Prostate gland (tissue), 2 donors: ENCODE results near the gene ADM2. TPM values are rescaled to one million over a fixed set of nuclear protein-coding genes. Genes with fewer than 3 reads are reported as not detected.

Experiments
- DNase-seq: peaks from one replicate; pipeline ENCODE4 v3.0.0-alpha.2; 2019; ENCODE audit warnings: low spot score
- H3K27ac ChIP-seq, 2 donors: fragments of 200-600 bp; sonication (generic); 2 replicates each; pipeline ENCODE4 v1.5.1; 2017 to 2019
- H3K27me3 ChIP-seq: fragments of 200-600 bp; sonication (generic); replicated peaks from 2 replicates; pipeline ENCODE4 v1.5.1; 2019; ENCODE audit not compliant: insufficient read depth
- H3K36me3 ChIP-seq, 2 donors: fragments of 200-600 bp; sonication (generic); 1 replicate in 1 of 2; 2 replicates in 1 of 2; pipeline versions ENCODE4 v1.5.1 to v1.8.1; 2017 to 2019
- H3K4me1 ChIP-seq: fragments of 200-600 bp; sonication (generic); replicated peaks from 2 replicates; pipeline ENCODE4 v1.5.1; 2019
- H3K4me3 ChIP-seq, 2 donors: fragments of 200-600 bp; sonication (generic); 2 replicates each; pipeline ENCODE4 v1.5.1; 2017 to 2019
- H3K9me3 ChIP-seq: fragments of 200-600 bp; sonication (generic); 2 replicates; pipeline ENCODE4 v1.5.1; 2017
- CTCF ChIP-seq, 4 experiments: fragments of 200-600 bp in 2 of 4; fragments of 450-650 bp in 2 of 4; sonication (generic) in 2 of 4; IDR thresholded peaks; 1 replicate in 3 of 4; 2 replicates in 1 of 4; pipeline ENCODE4 v1.5.1; 2016 to 2019; ENCODE audit warnings: antibody characterized with exemption in 4 of 4, mild to moderate bottlenecking in 2 of 4, moderate library complexity in 2 of 4
- POLR2A ChIP-seq: fragments of 450-650 bp; IDR thresholded peaks from one replicate; pipeline ENCODE4 v1.6.1; 2016; ENCODE audit warnings: antibody characterized with exemption, mild to moderate bottlenecking
- POLR2AphosphoS5 ChIP-seq: sonication (generic); formaldehyde crosslinking; IDR thresholded peaks from one replicate; pipeline ENCODE4 v1.6.1; 2017; ENCODE audit warnings: antibody characterized with exemption
- WGBS: methylation state at CpG from one replicate; pipeline ENCODE4 v1.1.5; 2018; 5-methylcytosine and 5-hydroxymethylcytosine counted together
- intact Hi-C: fragments of 100-400 bp; cut with DNase I; formaldehyde crosslinking; loops from one replicate; pipeline ENCODE4 v1.14.2; 2022
- total RNA-seq, 2 donors: library from RNA; depleted of rRNA; stranded (reverse); fragments of >200 nt; gene quantifications; one replicate each; pipeline ENCODE4 v1.1.0, GENCODE V29; 2016

The ADM2 gene
- total RNA-seq, 2 donors from 2014 or later, result 7.3 to 7.9 TPM

- WGBS, result 22% methylated on average over 21 of the region's 21 CpGs
- Histone ChIP-seq H3K4me3 (peak overlapping the region; percentile 85 to 96), H3K9me3 (no peaks in the 10 kb centered on the region), H3K27me3 (no peaks in the 10 kb centered on the region), H3K36me3 (peaks cover 0 to 14% of the 10 kb centered on the region in 2 donors), H3K4me1 (peaks cover 14% of the 10 kb centered on the region), H3K27ac (peak overlapping the region; percentile 74 to 90)
- no peak for TF ChIP-seq CTCF (IDR thresholded peaks at IDR 0.05)
- TF ChIP-seq POLR2A, result no peak
- no peak for TF ChIP-seq POLR2AphosphoS5
- intact Hi-C loops, result no loop called here
- no peak for DNase-seq
Measured at GRCh38 chr22:50506611-50507420, 25.5 kb downstream of the ADM2 start.

GRCh38 chr22:50507421-50507990, 26.2 kb downstream of the ADM2 start, which contains the start of gene LMF2:
Gene LMF2, minus strand, starts transcription at chr22:50507702. Its CDS starts 27 bp downstream, at chr22:50507675.
- H3K27me3 ChIP-seq, result no peaks in the 10 kb centered on the region
- H3K4me1 ChIP-seq, result peaks cover 14% of the 10 kb centered on the region
- H3K36me3 ChIP-seq, result peaks cover 0 to 14% of the 10 kb centered on the region in 2 donors
- H3K27ac ChIP-seq, result peak within 1 kb of the TSS; percentile 89 to 90
- WGBS, result 1% methylated on average over 25 of the region's 62 CpGs
- peak; percentile 85 for DNase-seq
- H3K4me3 ChIP-seq, result peak within 1 kb of the TSS; percentile 85 to 96
- TF ChIP-seq POLR2AphosphoS5, result no peak
- peak; percentile 62 for TF ChIP-seq POLR2A
- peak in 2 of 4 experiments; percentile 6 to 18 for TF ChIP-seq CTCF (IDR thresholded peaks at IDR 0.05)
- no peaks in the 10 kb centered on the region for H3K9me3 ChIP-seq
- intact Hi-C loops, result no loop called here

- Histone ChIP-seq H3K4me1 (peaks cover 14% of the 10 kb centered on the region), H3K9me3 (no peaks in the 10 kb centered on the region), H3K36me3 (peaks cover 0 to 14% of the 10 kb centered on the region in 2 donors), H3K27me3 (no peaks in the 10 kb centered on the region), H3K4me3 (peak within 1 kb of the TSS; percentile 85 to 96), H3K27ac (peak within 1 kb of the TSS; percentile 89 to 90)
- 1% methylated on average over 67 of the region's 76 CpGs for WGBS
- TF ChIP-seq POLR2A (peak; percentile 79), CTCF (IDR thresholded peaks at IDR 0.05) (peak in 1 of 4 experiments; percentile 47), POLR2AphosphoS5 (peak; percentile 99)
- intact Hi-C loops, result no loop called here
- DNase-seq, result peak; percentile 95
Measured at GRCh38 chr22:50507991-50508884, 26.9 kb downstream of the ADM2 start, which contains the start of gene NCAPH2. Gene NCAPH2, plus strand, starts transcription at chr22:50508224. Its CDS starts 114 bp downstream, at chr22:50508338.

GRCh38 chr22:50508897-50509296, 27.6 kb downstream of the ADM2 start:
- Histone ChIP-seq H3K9me3 (no peaks in the 10 kb centered on the region), H3K27me3 (no peaks in the 10 kb centered on the region), H3K27ac (peak overlapping the region; percentile 85 to 89), H3K4me1 (peaks cover 14% of the 10 kb centered on the region), H3K4me3 (peak overlapping the region; percentile 51 to 73), H3K36me3 (peaks cover 0 to 14% of the 10 kb centered on the region in 2 donors)
- intact Hi-C loops, result no loop called here
- no peak for DNase-seq
- 13% methylated on average over 3 of the region's 3 CpGs for whole genome bisulfite sequencing
- no peak for TF ChIP-seq CTCF (IDR thresholded peaks at IDR 0.05)
